Activated T-cell treated with anti-CD3 and anti-CD28 coated beads for 48 hours (primary cell): Measurements from ENCODE around the gene CLSTN1.
"Not testable (repeated sequence)": the region's sequence is repeated elsewhere in the genome, so short reads cannot be mapped to it uniquely, and the experiment has no call there.

Experiments used
- DNase-seq: peaks from one replicate; pipeline ENCODE4 v3.0.0-alpha.2; 2020; ENCODE audit warnings: low read depth

The CLSTN1 gene

DNA sequence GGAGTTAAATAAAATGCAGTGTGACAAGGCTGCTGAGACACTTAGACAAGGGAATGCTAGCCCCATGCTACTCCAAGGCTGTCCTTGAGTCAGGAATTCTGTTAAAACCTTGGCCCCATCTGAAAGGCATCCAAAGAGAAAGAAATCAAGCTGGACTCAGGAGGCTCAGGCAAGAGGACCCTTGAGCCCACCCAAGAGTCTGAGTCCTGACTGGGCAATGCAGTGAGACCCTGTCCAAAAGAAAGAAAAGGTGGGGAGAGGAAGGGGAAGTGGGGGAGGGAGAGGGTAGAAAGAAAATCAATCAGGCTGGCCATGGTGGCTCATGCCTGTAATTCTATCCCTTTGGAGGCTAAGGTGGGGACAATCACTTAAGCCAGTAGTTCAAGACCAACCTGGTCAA, 26.7 kb downstream of the CLSTN1 start:
- no peak for DNase-seq

DNA sequence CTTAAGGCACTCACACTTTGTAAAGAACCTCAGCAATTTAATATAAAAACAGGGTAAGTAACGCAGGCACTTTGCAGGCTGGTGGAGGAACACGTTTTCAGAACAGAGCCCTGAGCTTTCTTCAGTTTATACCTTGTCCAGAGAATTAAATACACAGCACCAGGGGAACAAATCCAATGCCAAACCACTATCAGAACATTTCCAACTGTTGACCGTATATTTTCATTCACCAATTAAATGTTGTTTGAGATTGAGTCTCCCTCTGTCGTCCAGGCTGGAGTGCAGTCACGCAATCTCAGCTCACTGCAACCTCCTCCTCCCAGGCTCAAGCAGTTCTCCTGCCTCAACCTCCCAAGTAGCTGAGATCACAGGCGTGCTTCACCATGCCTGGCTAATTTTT, 29.7 kb downstream of the CLSTN1 start:
- DNase-seq: no peak

DNA sequence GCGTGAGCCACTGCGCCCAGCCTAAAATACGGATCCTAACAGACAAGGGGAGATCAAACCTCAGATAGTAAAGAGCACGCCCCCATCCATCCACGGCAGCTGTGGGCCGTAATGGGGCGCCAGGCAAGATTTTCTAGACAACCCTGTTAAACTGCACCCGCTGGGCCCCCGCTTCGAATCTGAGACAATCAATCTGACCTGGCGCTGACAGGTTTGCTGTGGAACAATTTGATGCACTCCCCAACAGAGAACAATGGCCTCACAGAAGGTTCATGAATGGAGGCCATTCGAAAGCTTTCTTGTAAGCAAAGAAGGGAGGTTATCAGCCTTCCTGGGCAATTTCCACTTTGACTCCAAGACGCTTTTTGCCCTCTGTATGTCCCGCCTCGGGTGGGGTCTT, 30.5 kb downstream of the CLSTN1 start:
- DNase-seq: no peak

- DNase-seq: no peak
These were observed 31.4 kb downstream of the CLSTN1 start for GRCh38 chr1:9792156-9793042.

- not testable (repeated sequence) for DNase-seq
These were observed 34.1 kb downstream of the CLSTN1 start for GRCh38 chr1:9789700-9790099.

DNA sequence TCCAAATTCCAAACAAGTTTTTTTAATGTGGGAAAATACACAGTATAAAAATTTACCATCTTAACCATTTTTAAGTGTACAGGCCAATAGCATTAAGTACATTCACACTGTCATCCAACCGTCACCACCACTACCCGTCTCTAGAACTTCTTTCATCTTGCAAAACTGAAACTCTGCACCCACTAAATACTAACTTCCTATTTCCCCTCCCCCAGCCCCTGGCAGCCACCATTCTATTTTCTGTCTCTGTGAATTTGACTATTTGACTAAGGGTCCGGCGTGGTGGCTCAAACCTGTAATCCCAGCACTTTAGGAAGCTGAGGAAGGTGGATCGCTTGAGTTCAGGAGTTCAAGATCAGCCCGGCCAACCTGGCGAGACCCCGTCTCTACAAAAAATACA, 36.1 kb downstream of the CLSTN1 start:
- peak; percentile 38 for DNase-seq

GRCh38 chr1:9785406-9785805, 38.4 kb downstream of the CLSTN1 start:
- no peak for DNase-seq

DNA sequence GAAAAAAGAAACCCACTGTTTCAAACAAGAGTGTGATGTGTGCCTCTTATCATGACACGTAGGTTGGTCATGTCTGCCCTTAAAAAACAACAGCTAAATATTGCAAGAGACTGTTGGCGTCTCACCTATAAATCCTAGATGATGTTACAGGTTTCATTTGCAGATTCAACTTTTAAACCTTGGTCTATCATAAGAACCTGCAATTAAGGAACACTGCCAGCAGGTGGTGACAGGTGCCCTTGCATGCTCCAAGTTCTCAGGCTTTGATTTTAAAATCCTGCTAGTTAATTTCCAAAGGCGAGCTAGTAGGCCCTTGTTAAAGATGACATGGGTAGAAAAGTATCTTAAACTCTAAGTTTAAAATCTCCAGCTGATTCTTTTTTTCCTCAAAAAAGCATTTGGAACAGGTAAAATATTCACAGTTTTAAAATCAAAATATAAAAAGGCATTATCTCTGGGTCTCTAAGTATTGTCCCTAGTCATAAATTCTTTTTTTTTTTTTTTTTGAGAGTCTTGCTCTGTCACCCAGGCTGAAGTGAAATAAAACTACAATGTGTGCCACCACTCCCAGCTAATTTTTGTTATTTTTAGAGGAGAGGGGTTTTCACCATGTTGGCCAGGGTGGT, 39.1 kb downstream of the CLSTN1 start:
- peak; percentile 45 for DNase-seq

DNA sequence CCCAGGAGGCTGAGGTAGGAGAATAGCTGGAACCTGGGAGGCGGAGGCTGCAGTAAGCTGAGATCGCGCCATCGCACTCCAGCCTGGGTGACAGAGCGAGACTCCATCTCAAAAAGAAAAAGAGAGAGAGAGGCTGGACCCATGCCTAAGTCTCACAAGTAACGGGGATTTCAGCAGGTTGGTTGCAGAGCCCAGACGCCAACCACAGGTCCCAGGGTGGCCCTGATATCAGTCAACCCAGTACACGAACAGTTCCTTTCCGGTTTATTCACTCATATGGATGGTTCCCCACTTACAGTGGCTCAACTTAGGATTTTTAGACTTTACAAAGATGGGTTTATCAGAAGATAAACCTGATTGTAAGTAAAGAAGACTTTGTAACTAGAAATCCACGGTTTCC, 40.9 kb downstream of the CLSTN1 start:
- no peak for DNase-seq

DNA sequence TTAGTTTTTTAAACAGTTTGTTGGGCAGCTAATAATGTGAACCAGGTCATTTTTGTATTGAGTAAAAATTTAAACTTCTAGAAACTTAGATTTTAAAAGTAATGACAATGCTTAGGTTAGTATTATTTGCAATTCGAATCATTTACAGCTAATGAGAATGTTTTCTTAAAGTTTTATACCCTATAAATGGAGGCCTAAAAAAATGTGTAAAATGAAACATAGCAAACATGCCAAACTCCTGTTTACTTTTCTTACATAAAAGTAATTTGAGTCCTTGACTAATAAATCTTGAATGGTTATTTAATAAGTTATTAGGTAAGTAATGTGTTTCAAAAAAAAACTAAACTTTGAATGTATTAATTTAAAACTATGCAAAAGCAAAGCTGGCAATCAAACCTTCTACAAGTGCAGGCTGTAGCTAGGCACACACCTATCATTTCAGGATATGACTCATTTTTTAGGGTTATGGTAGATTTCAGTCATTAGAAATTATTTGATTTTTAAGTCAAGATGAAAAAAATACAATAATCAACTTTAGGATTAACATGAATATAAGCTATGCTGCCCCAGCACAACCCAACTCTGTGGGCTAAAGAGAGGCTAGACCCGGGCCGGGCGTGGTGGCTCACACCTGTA, 41.5 kb downstream of the CLSTN1 start:
- no peak for DNase-seq

DNA sequence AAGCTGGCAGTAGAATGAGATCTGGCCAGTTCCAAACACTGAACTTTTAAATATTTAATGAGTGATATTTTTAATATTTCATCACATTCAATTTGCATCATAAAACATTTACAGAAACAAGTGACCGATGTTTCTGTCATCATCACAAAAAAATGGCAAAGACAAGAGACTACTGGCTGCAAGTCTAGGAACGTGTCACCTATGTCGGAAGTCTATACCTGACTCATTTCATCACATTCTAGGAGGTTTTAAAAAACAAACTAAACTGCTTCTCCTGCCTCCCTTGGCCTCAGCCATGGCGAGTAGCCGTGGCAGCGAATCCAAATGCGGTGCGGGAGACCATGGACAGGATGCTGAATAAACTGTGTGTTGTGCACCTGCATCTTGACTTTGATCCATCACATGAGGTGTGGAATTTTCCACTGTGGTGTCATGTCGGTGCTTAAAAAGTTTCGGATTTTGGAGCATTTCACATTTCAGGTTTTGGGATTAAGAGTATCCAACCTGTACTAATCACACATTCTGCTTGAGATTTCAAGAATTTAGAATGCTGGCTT, 43.1 kb downstream of the CLSTN1 start:
- no peak for DNase-seq

DNA sequence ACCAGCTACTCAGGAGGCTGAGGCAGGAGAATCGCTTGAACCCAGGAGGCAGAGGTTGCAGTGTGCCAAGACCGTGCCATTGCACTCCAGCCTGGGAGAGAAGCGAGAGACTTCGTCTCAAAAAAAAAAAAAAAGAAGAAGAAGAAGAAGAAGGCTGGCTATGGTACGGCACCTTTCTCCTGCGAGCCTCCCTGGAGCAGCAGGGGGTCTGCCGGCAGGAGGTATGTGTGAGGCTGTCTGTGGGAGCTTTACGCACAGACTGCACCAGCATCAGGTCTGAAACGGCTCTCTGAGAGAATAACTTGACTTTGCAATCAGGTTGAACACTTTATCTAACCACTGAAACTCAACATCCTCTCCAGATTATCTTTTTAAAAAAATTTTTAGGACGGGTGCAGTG, 44.9 kb downstream of the CLSTN1 start:
- DNase-seq: no peak

- no peak for DNase-seq
These were observed 47.1 kb downstream of the CLSTN1 start for GRCh38 chr1:9776685-9777084.

GRCh38 chr1:9774712-9775679, 48.8 kb downstream of the CLSTN1 start:
- no peak for DNase-seq

DNA sequence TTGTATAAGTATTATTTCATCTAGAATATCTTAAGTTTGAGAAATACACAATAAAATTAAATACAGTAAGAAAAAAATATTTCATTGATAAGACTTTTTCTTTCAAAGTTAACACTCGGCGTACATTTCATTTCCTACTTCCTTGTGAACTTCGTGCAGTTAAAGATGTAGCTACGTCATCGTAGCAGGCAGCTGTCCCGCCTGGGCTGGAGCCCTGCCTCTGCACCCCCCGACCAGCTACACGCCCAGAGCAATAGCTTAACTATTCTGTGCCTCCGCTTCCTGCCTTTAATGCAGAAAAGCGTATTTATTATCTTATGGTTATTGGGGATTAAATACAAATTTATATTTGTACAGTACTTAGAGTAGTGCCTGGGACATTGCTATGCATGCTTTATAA, 53.5 kb downstream of the CLSTN1 start:
- DNase-seq: no peak

GRCh38 chr1:9768983-9769382, 54.8 kb downstream of the CLSTN1 start:
- no peak for DNase-seq

GRCh38 chr1:9767964-9768668, 55.6 kb downstream of the CLSTN1 start:
- DNase-seq: peak; percentile 27

- DNase-seq: no peak
These were observed 56.9 kb downstream of the CLSTN1 start for GRCh38 chr1:9766759-9767442.

DNA sequence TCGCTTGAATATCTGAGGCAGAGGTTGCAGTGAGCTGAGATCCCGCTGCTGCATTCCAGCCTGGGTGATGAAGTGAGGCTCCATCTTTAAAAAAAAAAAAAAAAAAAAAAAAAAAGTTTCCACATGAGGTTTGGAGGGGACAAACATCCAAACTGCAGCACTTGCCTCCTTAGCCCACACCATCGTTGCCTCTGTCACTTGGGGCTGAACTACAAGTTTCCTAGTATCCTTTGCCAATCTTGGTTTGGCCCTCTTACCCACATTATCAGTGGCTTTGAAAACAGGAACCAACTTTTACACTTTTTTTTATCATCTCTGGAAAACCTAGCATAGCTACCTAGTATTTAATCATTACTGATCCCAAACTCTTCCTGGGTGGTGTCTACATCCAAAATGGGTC, 59.2 kb downstream of the CLSTN1 start:
- DNase-seq: no peak

DNA sequence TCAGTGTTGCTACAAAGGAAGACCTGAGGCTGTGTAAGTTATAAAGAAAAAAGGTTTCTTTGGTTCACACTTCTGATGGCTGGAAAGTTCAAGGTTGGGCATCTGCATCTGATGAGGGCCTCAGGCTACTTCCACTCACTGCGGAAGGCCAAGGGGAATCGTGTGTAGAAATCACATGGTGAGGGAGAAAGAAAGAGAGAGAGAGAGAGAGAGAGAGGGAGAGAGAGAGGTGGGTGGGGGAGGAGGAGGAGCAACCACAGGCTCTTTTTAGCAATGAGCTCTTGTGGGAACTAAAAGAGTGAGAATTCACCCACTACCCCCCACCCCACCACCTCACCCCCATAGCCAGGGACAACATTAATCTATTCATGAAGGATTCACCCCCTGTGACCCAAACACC, 59.9 kb downstream of the CLSTN1 start:
- no peak for DNase-seq
